Measurements from ENCODE around the gene ENOX2.
"Not testable (repeated sequence)": the region's sequence is repeated elsewhere in the genome, so short reads cannot be mapped to it uniquely, and the experiment has no call there.

The ENOX2 gene

GRCh38 chrX:130754353-130754752 lies 148.7 kb downstream of the ENOX2 start:
- DNase-seq (ENCODE audit: low read depth) = no peak

- no peak for DNase-seq (ENCODE audit: low read depth)
Measured at GRCh38 chrX:130746709-130747342, 156.2 kb downstream of the ENOX2 start.

GRCh38 chrX:130746077-130746476 lies 156.9 kb downstream of the ENOX2 start:
- no peak for DNase-seq (ENCODE audit: low read depth)

- DNase-seq (ENCODE audit: low read depth) = no peak
Measured at GRCh38 chrX:130741584-130741983, 161.4 kb downstream of the ENOX2 start.

GRCh38 chrX:130741151-130741550 lies 161.9 kb downstream of the ENOX2 start:
- DNase-seq (ENCODE audit: low read depth) = no peak

DNA sequence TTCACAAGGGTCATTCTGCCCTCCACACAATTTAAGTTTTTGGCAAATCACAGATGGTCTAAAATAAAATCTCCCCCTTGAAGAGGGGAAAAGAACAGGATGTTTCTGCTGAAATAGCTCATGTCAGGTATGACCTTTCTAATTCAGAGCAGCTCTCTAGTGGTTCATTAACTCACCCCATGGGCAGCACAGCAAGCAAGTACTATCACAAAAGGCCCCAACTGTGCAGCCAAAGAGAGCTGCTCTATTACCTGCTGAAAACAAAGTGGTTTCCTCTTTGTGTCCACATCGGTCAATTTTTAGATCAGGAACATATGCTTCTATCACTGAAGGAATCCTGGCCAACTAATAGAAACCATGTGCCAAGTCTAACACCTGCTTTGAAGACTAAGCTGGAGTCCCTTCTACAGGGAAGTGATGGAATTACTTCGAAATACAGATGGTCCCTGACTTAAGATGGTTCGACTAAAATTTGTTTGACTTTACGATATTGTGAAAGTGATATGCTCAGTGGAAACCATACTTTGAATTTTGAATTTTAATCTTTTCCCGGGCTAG lies 164.3 kb downstream of the ENOX2 start:
- DNase-seq (ENCODE audit: low read depth) = no peak

DNA sequence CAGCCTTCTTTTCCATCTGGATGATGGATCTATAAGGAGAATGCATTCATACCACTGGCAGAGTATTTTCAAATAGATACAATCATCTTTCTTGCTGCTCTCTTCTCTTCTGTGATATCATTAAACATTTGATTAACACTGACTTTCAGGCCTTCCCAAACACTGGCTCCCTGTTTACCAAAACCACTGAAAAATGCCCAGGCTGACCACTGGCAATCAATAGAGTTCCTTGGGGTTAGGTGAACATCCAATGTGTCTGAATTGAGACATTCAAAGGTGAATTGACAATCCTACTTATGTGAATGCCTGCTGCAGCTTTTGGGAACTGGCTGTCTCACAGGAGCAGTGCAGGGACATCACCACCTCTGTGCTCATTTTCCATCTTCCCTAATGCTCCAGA lies 168.3 kb downstream of the ENOX2 start:
- no peak for DNase-seq (ENCODE audit: low read depth)

GRCh38 chrX:130728208-130728607 lies 174.8 kb downstream of the ENOX2 start:
- no peak for DNase-seq (ENCODE audit: low read depth)

DNA sequence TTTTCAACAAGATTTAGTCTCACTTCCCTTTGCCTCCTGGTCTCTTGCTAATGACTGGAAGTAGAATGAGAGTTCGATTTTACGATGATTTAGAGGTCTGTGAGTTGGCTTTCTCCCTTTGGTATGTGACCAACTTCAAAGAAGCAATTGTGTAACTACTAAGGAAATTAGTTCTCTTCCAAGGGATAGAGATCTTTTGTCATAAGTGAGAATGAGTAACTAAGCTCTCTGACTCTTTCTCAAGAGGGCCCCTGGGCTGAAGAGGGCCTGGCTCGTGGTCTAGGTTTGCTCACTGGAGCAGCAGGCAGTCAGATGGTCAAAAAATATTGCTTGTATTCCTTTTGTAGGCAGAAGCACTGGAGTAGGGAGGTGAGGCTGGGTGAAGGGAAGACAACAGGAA lies 176.3 kb downstream of the ENOX2 start:
- no peak for DNase-seq (ENCODE audit: low read depth)

DNA sequence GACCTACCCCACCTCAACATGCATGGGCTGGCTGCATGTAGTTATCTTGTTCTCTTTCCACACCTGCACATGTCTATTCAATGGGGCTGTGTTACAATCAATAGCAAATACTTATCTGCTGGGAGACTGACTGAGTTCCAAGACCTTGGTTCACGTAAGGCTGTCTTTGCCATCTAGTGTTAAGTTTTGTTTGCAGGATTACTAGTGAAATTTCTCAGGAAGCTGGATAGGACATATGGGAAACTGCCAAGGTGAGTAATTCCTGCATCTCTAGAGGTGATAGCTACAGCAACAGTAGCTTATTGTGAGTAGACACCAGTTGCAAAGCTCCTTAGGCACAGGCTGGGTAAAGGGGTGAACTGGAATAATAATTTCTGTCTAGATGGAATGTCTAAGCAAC lies 177.5 kb downstream of the ENOX2 start:
- no peak for DNase-seq (ENCODE audit: low read depth)

DNA sequence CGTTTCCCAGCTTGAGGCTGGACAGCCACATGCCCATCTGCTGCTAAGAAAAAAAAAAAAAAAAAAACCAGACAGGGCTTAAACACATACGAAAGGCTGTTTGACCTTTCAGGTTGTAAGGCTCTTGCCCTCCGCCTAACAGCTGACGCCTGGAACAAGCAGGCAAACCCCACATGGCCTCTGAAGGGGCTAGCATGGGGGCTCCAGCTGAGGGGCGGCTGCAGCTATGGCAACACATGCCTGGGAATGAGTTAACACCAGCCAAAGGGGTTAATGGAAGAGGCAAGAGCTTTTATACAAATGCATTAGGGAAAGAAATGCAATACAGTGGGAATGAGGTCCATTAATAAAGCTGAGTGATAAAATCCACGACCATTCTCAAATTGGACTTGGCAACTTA lies 183.6 kb downstream of the ENOX2 start:
- no peak for DNase-seq (ENCODE audit: low read depth)

DNA sequence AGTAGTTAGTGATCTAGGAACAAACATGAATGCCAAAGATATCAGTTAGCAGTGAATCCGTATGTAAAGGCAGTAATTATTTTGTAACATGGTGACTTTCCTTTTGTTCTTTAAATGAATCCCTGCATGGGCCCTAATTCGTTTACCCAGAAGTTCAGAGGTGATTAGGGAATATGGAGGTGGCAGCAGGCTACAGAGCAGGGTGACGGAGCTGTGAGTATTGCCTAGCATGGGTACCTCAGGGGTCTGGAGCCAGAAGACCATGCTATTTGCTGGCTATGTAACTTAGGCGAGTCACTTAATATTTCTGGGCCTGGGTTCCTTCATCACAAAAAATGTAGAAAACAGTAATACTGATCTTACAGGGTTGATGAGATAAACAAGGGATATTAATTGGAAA lies 184.9 kb downstream of the ENOX2 start:
- no peak for DNase-seq (ENCODE audit: low read depth)

DNA sequence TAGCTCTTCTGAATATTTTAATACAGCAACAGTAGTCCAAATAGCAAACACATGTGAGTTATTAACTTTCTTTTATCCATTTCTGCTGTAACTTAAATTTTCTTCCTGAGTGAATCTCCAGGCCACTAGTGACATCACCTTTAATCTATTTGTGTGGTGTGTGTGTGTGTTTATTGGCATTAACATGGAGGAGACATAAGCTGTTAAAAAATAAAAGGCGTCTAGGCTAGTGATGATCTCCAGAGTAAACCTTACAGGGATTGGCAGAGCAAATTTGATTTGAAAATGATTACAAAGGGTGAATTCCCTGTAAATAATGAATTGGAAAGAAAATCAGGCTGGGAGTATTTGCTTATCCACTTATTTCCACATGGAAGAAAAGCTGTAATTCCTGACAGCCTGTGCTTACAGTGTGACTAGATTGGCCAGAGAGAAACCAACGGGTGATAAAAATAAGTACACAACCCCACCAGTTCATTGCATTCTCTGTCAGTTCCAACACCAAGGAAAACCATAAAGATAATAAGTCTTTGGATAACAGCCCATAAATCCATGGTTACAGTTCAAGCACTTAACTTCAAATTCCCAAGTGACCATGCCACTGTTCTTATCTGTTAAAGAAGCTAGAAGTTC lies 186.1 kb downstream of the ENOX2 start:
- no peak for DNase-seq (ENCODE audit: low read depth)

DNA sequence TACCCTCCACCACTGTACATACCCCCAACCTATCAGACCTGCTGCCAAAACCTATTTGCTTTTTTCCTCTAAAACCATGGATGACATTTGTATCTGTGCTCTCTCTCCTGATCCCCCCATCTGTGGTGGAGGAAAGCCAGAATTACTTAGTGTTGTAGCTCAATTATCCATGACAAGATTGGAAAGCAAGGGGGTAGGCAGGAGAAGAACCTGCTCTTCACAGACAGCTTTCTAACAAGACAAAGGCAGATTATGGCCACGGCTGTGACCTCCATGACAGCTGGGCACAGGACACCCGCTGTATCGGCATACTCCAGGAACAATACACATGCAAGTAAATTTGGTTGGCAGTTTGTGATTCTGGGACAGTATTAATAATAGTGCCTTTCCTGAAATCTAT lies 186.7 kb downstream of the ENOX2 start:
- no peak for DNase-seq (ENCODE audit: low read depth)

GRCh38 chrX:130715299-130715698 lies 187.7 kb downstream of the ENOX2 start:
- DNase-seq (ENCODE audit: low read depth) = no peak

- DNase-seq (ENCODE audit: low read depth) = no peak
Measured at GRCh38 chrX:130714665-130715064, 188.3 kb downstream of the ENOX2 start.

DNA sequence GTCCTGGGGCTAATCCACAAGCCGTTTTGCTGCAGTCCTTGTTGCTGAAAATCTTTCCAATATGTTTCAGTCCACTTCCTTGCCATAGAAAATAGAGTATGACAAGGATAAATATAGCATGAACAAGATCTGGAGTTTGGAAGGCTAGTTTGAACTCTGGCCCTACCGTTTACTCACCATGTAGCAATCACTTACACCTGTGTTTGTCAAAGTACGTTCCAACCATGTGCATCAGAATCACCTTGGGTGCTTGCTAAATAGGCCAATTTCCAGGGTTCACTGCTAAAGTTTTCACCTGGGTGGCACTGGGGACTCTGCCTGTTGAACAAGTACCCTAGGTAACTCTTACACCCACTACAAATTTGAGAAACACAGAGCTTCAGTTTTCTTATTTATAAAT lies 188.9 kb downstream of the ENOX2 start:
- DNase-seq (ENCODE audit: low read depth) = no peak

- not testable (repeated sequence) for DNase-seq (ENCODE audit: low read depth)
Measured at GRCh38 chrX:130709178-130709577, 193.8 kb downstream of the ENOX2 start.

DNA sequence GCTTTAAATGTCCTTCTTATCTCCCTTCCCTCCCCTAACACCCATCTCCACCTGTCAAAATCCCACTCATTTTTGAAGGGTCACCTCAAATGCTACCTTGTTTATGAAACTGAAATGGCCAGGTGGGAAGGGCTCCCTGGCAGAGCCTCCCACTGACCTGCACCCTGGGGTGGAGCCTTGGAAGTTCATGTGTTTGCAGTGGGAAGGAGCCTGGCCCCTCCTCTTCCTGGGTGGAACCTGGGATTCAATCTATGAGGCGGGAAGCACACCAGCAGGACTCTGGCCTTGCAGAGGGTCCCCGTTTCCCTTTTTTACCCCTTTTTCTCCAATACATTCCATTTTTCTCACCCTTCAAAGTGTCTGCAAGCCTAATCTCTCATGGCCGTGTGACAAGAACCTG lies 197.4 kb downstream of the ENOX2 start:
- DNase-seq (ENCODE audit: low read depth) = no peak

- no peak for DNase-seq (ENCODE audit: low read depth)
Measured at GRCh38 chrX:130704053-130705038, 198.7 kb downstream of the ENOX2 start.

- no peak for DNase-seq (ENCODE audit: low read depth)
Measured at GRCh38 chrX:130702867-130703707, 199.9 kb downstream of the ENOX2 start.

DNA sequence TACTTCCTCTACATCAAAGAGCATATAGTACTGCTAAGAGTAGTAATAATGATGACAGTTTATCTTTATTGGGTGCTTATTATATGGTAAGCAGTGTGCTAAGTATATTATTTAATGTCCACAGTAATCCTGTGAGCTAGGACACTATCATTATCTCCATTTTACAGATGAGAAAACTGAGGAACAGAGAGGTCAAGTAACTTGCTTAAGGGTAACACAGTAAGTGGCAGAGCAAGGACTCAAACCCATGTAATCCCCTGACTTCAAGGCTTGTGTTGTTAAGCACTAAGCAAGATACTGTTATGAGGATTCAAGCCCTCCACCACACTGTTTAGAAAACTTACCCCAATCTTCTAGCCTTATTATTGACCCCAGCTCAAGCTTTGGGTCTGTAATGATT lies 202.4 kb downstream of the ENOX2 start:
- DNase-seq (ENCODE audit: low read depth) = no peak
